IMR-90 (cell line): ENCODE data around the gene TMEM17. TPM values are rescaled to one million over a fixed set of nuclear protein-coding genes. Genes with fewer than 3 reads are reported as not detected.
A peak's percentile ranks its signal among the peaks of the same experiment; 100 is the strongest.

Experiments
- ATAC-seq: fragments of 200-7000 bp; cut with Tn5 transposase; 2 replicates; pipeline ENCODE4 v1.9.1; 2020; ENCODE audit warnings: low read depth, mild to moderate bottlenecking, moderate library complexity
- BruUV-seq: library from RNA; stranded (reverse); fragments of 400-500 nt; replicated peaks from 2 replicates; lab custom pipeline; 2021; lab: Mats Ljungman, UMichigan
- CTCF ChIA-PET: fragments of 300-600 bp; formaldehyde crosslinking; extraction: SDS; loops from one replicate; lab custom pipeline; 2021; ENCODE audit warnings: antibody characterized with exemption; lab: Yijun Ruan, JAX
- POLR2A ChIA-PET: fragments of 300-600 bp; sonication (Branson Sonifier 250); formaldehyde crosslinking; loops from one replicate; lab custom pipeline; 2022; ENCODE audit warnings: antibody characterized with exemption; ENCODE audit not compliant: unreplicated experiment; lab: Charles Lee
- DNase-seq: peaks from one replicate; pipeline ENCODE4 v3.0.0; 2013
- H2AFZ ChIP-seq: replicated peaks from 2 replicates; pipeline ENCODE3; 2013; ENCODE audit warnings: low read length, mild to moderate bottlenecking; ENCODE audit not compliant: poor library complexity
- H2AK5ac ChIP-seq: 2 replicates; pipeline ENCODE4 v1.6.1; 2013; ENCODE audit warnings: low read depth, low read length, inconsistent platforms
- H2AK9ac ChIP-seq: replicated peaks from 2 replicates; pipeline ENCODE3; 2013; ENCODE audit warnings: mild to moderate bottlenecking, low read depth, low read length, moderate library complexity; ENCODE audit not compliant: poor library complexity
- H2BK120ac ChIP-seq: 2 replicates; pipeline ENCODE4 v1.6.1; 2013; ENCODE audit warnings: low read depth, low read length, inconsistent platforms
- H2BK15ac ChIP-seq: 3 replicates; pipeline ENCODE4 v1.6.1; 2013; ENCODE audit warnings: low read depth, low read length, inconsistent platforms
- H2BK20ac ChIP-seq: 2 replicates; pipeline ENCODE4 v1.6.1; 2013; ENCODE audit warnings: low read depth, mild to moderate bottlenecking, inconsistent platforms, low read length, moderate library complexity
- H2BK5ac ChIP-seq: 2 replicates; pipeline ENCODE4 v1.6.1; 2013; ENCODE audit warnings: mild to moderate bottlenecking, low read depth, low read length, inconsistent platforms; ENCODE audit not compliant: poor library complexity, severe bottlenecking
- H3K14ac ChIP-seq: replicated peaks from 2 replicates; pipeline ENCODE4 v1.6.1; 2013; ENCODE audit warnings: low read depth, low read length, inconsistent platforms
- H3K18ac ChIP-seq: 2 replicates; pipeline ENCODE4 v1.6.1; 2013; ENCODE audit warnings: low read depth, low read length, control low read depth
- H3K23ac ChIP-seq: 2 replicates; pipeline ENCODE4 v1.6.1; 2013; ENCODE audit warnings: low read depth, low read length, inconsistent platforms
- H3K27ac ChIP-seq: 2 replicates; pipeline ENCODE4 v1.5.1; 2013; ENCODE audit warnings: mild to moderate bottlenecking, control low read depth, low read length; ENCODE audit not compliant: insufficient read depth
- H3K27me3 ChIP-seq: 2 replicates; pipeline ENCODE4 v1.6.1; 2013; ENCODE audit warnings: low read length; ENCODE audit not compliant: control insufficient read depth, insufficient read depth
- H3K36me3 ChIP-seq: 2 replicates; pipeline ENCODE4 v1.6.1; 2013; ENCODE audit warnings: low read length, mixed read lengths; ENCODE audit not compliant: control insufficient read depth, insufficient read depth
- H3K4ac ChIP-seq: 2 replicates; pipeline ENCODE4 v1.6.1; 2013; ENCODE audit warnings: low read depth, low read length, inconsistent platforms
- H3K4me1 ChIP-seq: 2 replicates; pipeline ENCODE4 v1.6.1; 2013; ENCODE audit warnings: low read length, mixed read lengths; ENCODE audit not compliant: control insufficient read depth, insufficient read depth
- H3K4me2 ChIP-seq: 2 replicates; pipeline ENCODE4 v1.6.1; 2013; ENCODE audit warnings: low read depth, mild to moderate bottlenecking, control low read depth, low read length, moderate library complexity
- H3K4me3 ChIP-seq: 2 replicates; pipeline ENCODE4 v1.5.1; 2013; ENCODE audit warnings: low read depth, mild to moderate bottlenecking, control low read depth, low read length, moderate library complexity; ENCODE audit not compliant: insufficient read depth
- H3K56ac ChIP-seq: 2 replicates; pipeline ENCODE4 v1.6.1; 2013; ENCODE audit warnings: low read length, inconsistent platforms; ENCODE audit not compliant: insufficient read depth; ENCODE audit errors: extremely low read depth
- H3K79me1 ChIP-seq, 2 experiments: 2 replicates each; pipeline ENCODE4 v1.6.1; 2013; ENCODE audit warnings: low read length in 2 of 2, inconsistent platforms in 1 of 2, low read depth in 1 of 2
- H3K9ac ChIP-seq: 2 replicates; pipeline ENCODE4 v1.6.1; 2013; ENCODE audit warnings: low read depth, low read length, control low read depth
- H3K9me1 ChIP-seq: 2 replicates; pipeline ENCODE4 v1.6.1; 2013; ENCODE audit warnings: low read length, inconsistent platforms; ENCODE audit not compliant: insufficient read depth
- H3K9me3 ChIP-seq: 2 replicates; pipeline ENCODE4 v1.6.1; 2013; ENCODE audit warnings: low read length; ENCODE audit not compliant: control insufficient read depth, insufficient read depth
- H4K20me1 ChIP-seq: 2 replicates; pipeline ENCODE4 v1.6.1; 2013; ENCODE audit warnings: low read length, inconsistent platforms; ENCODE audit not compliant: insufficient read depth
- H4K5ac ChIP-seq: 2 replicates; pipeline ENCODE4 v1.6.1; 2013; ENCODE audit warnings: mild to moderate bottlenecking, low read depth, low read length, control low read depth
- H4K8ac ChIP-seq, 2 experiments: 2 replicates each; pipeline ENCODE4 v1.6.1; 2013; ENCODE audit warnings: low read depth in 2 of 2, low read length in 2 of 2, control low read depth in 1 of 2, inconsistent platforms in 1 of 2
- H4K91ac ChIP-seq: 2 replicates; pipeline ENCODE4 v1.6.1; 2013; ENCODE audit warnings: low read depth, low read length, inconsistent platforms; ENCODE audit not compliant: insufficient read depth
- BHLHE40 ChIP-seq: fragments of 150-350 bp; IDR thresholded peaks from 2 replicates; pipeline ENCODE4 v1.6.1; 2016; ENCODE audit warnings: mild to moderate bottlenecking, low read depth, low read length
- MXI1 ChIP-seq: IDR thresholded peaks from 2 replicates; pipeline ENCODE4 v1.6.1; 2012; ENCODE audit warnings: low read depth, mild to moderate bottlenecking, low read length, moderate library complexity, borderline replicate concordance
- NFE2L2 ChIP-seq: fragments of 150-350 bp; IDR thresholded peaks from 2 replicates; pipeline ENCODE4 v1.6.1; 2016; ENCODE audit warnings: low read depth, mild to moderate bottlenecking, low read length
- POLR2A ChIP-seq: IDR thresholded peaks from 2 replicates; pipeline ENCODE4 v1.6.1; 2012; ENCODE audit warnings: mild to moderate bottlenecking, low read depth, low read length
- WGBS, 2 experiments: methylation state at CpG; one replicate each; pipeline versions ENCODE4 v1.1.5 to v1.1.7; 2013; ENCODE audit warnings: missing lambda C conversion rate in 2 of 2; ENCODE audit not compliant: insufficient read length in 1 of 2; ENCODE audit errors: extremely low coverage in 2 of 2; 5-methylcytosine and 5-hydroxymethylcytosine counted together
- dilution Hi-C: fragments of 300-500 bp; cut with HindIII; formaldehyde crosslinking; loops from one replicate; pipeline ENCODE4 v1.14.3; 2018; ENCODE audit warnings: low sequenced_read_pairs; ENCODE audit not compliant: unreplicated experiment
- in situ Hi-C: fragments of 300-500 bp; cut with MboI; formaldehyde crosslinking; loops from 3 replicates; pipeline ENCODE4 v1.14.3; 2019; ENCODE audit warnings: low sequenced_read_pairs, inconsistent platforms, mixed read lengths
- intact Hi-C: fragments of 100-400 bp; cut with micrococcal nuclease; formaldehyde crosslinking; loops from 2 replicates; pipeline ENCODE4 v1.10.0; 2022
- polyA plus RNA-seq, 3 experiments: library from polyadenylated mRNA; depleted of rRNA; stranded (reverse); fragments of >200 nt; gene quantifications; 2 replicates each; pipeline ENCODE4 v1.2.3, GENCODE V29; 2012; ENCODE audit warnings: low replicate concordance in 1 of 3
- total RNA-seq: library from RNA; depleted of rRNA; stranded (reverse); fragments of >200 nt; gene quantifications from 2 replicates; pipeline ENCODE4 v1.2.3, GENCODE V29; 2012
- TF ChIP-seq, protein P1 (sequence below): fragments of 150-350 bp; IDR thresholded peaks from 2 replicates; pipeline ENCODE4 v1.6.1; 2017; ENCODE audit warnings: mild to moderate bottlenecking, antibody characterized with exemption, low read length, low read depth
- TF ChIP-seq, protein P2 (sequence below): fragments of 150-350 bp; IDR thresholded peaks from 2 replicates; pipeline ENCODE4 v1.6.1; 2016; ENCODE audit warnings: low read depth, mild to moderate bottlenecking, low read length, moderate library complexity, borderline replicate concordance

Gene TMEM17
- total and polyA plus RNA-seq, 2 of the 4 experiments (the other 2 are of a cell fraction): 1.3 to 1.8 TPM

DNA sequence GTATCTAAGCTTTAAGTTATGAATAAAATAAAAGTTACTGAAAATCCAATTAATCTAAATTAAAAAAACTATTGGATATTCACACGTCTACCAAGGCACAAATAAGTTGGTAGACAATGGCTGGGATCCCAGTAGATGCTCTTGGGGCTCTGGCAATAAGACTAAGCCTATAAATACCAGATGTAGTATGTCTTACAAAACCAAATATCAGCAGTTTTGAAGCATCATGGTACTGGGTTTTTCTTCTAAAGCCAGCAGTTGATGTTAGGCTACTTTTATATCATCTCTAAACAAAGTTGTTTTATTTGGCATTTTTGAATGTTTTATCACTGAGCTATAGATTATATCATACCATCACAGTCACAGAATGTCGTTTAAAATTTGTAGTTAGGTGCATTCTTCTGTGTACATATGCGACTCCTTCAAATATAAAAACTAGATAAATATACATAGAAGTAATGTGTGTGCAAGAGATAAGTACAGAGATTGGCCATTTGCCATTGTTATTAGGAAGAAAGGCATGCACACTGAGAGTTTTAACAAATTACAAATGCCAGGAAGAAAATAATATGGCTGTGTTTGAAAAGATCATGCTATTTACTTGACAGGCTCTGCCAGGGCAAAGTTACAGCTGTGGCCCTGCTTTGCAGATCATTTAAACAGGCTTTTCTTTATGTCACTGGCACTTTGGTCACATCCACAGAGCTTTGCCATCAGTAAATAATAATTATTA lies 21.6 kb upstream of the TMEM17 start:
- no CpG with 5 or more reads among the region's 3 CpGs for WGBS, 2 experiments
- POLR2A ChIA-PET: no interaction called here
- no peak for DNase-seq

More for the DNA sequence above, 21.6 kb upstream of the TMEM17 start:
- Histone ChIP-seq H4K20me1 (no peaks in the 10 kb centered on the region), H3K14ac (no peak overlapping the region), H2BK20ac (no peak overlapping the region), H3K4me2 (no peak overlapping the region), H3K9me3 (no peaks in the 10 kb centered on the region), H3K79me1 (no peaks in the 10 kb centered on the region), H3K9me1 (no peaks in the 10 kb centered on the region), H2AFZ (no peak overlapping the region), H4K91ac (no peak overlapping the region), H3K27ac (no peak overlapping the region), H3K36me3 (no peaks in the 10 kb centered on the region), H2AK5ac (no peak overlapping the region), H3K4me1 (peaks cover 3% of the 10 kb centered on the region; the same call in 1 of the 2 replicates), H2BK5ac (no peak overlapping the region), H2BK120ac (no peak overlapping the region), H2AK9ac (no peak overlapping the region), H4K8ac (no peak overlapping the region), H3K9ac (no peak overlapping the region), H2BK15ac (no peak overlapping the region), H3K23ac (no peak overlapping the region), H3K4me3 (no peak overlapping the region), H3K56ac (no peak overlapping the region), H4K5ac (no peak overlapping the region), H3K4ac (no peak overlapping the region), H3K27me3 (no peaks in the 10 kb centered on the region), H3K18ac (no peak overlapping the region)
- peak; percentile 53 for ATAC-seq
- no TSS peak for BruUV-seq
- CTCF ChIA-PET: no interaction called here
- dilution Hi-C loops: no loop called here
- TF ChIP-seq NFE2L2: no peak
- TF ChIP-seq, protein P1, sequence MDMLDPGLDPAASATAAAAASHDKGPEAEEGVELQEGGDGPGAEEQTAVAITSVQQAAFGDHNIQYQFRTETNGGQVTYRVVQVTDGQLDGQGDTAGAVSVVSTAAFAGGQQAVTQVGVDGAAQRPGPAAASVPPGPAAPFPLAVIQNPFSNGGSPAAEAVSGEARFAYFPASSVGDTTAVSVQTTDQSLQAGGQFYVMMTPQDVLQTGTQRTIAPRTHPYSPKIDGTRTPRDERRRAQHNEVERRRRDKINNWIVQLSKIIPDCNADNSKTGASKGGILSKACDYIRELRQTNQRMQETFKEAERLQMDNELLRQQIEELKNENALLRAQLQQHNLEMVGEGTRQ: no peak
- no peak for TF ChIP-seq MXI1
- TF ChIP-seq BHLHE40: no peak
- TF ChIP-seq, protein P2, sequence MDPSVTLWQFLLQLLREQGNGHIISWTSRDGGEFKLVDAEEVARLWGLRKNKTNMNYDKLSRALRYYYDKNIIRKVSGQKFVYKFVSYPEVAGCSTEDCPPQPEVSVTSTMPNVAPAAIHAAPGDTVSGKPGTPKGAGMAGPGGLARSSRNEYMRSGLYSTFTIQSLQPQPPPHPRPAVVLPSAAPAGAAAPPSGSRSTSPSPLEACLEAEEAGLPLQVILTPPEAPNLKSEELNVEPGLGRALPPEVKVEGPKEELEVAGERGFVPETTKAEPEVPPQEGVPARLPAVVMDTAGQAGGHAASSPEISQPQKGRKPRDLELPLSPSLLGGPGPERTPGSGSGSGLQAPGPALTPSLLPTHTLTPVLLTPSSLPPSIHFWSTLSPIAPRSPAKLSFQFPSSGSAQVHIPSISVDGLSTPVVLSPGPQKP: no peak
- no peak for TF ChIP-seq POLR2A
- in situ Hi-C loops: no loop called here
- intact Hi-C loops: no loop called here
